NT2/D1 (cell line): ENCODE data around the gene LLPH.

Source experiments
- SUZ12 ChIP-seq: IDR thresholded peaks from 2 replicates; pipeline ENCODE4 v1.6.1; 2011; ENCODE audit not compliant: insufficient read length, insufficient read depth; ENCODE audit errors: extremely low read depth
- YY1 ChIP-seq: IDR thresholded peaks from 2 replicates; pipeline ENCODE4 v1.6.1; 2011; ENCODE audit not compliant: insufficient read length, insufficient read depth
- ZNF274 ChIP-seq: IDR thresholded peaks from 2 replicates; pipeline ENCODE4 v1.6.1; 2011; ENCODE audit warnings: mild to moderate bottlenecking, low read depth, low read length

GRCh38 chr12:66132408-66132807 is 1.9 kb upstream of the LLPH start:
- TF ChIP-seq ZNF274 (no peak), YY1 (no peak), SUZ12 (no peak)
